OCI-LY1 (cell line): Measurements from ENCODE around the gene UST.

ENCODE experiments used
- EZH2 ChIP-seq: fragments of 200-600 bp; sonication (generic), shearing (Covaris generic); IDR thresholded peaks from 2 replicates; pipeline ENCODE4 v1.8.0; 2017; ENCODE audit warnings: borderline replicate concordance, mixed run types, mild to moderate bottlenecking, antibody characterized with exemption, low read length, moderate library complexity, mixed read lengths
- TF ChIP-seq, protein P1 (sequence below): fragments of 200-600 bp; sonication (generic), shearing (Covaris generic); IDR thresholded peaks from 2 replicates; pipeline ENCODE4 v1.5.1; 2017; ENCODE audit warnings: mild to moderate bottlenecking, antibody characterized with exemption, low read length, moderate library complexity, mixed read lengths

DNA sequence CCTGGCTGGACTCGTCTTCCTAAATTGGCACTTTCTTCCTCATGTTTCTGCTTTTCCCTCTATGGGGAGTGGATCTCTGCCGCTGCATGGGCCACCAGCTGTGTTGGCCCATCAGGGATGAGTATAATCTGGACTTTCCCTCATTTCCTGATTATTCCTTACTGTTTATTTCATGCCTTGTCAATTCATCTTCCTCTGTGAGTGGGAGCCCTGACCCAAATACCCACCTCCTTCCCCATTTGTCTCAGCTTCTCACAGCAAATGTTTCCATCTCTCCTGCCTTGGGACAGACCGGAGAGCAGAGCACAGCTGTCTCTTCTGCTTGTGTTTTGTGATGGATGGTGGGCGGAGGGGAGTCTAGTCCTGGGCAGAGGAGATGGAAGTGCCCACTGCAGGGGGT is 212.7 kb downstream of the UST start:
- TF ChIP-seq, protein P1, sequence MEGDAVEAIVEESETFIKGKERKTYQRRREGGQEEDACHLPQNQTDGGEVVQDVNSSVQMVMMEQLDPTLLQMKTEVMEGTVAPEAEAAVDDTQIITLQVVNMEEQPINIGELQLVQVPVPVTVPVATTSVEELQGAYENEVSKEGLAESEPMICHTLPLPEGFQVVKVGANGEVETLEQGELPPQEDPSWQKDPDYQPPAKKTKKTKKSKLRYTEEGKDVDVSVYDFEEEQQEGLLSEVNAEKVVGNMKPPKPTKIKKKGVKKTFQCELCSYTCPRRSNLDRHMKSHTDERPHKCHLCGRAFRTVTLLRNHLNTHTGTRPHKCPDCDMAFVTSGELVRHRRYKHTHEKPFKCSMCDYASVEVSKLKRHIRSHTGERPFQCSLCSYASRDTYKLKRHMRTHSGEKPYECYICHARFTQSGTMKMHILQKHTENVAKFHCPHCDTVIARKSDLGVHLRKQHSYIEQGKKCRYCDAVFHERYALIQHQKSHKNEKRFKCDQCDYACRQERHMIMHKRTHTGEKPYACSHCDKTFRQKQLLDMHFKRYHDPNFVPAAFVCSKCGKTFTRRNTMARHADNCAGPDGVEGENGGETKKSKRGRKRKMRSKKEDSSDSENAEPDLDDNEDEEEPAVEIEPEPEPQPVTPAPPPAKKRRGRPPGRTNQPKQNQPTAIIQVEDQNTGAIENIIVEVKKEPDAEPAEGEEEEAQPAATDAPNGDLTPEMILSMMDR: no peak
- TF ChIP-seq EZH2: no peak
